Osteoblast (primary cell): ENCODE results near the gene RAD51B. TPM values are rescaled to one million over a fixed set of nuclear protein-coding genes. Genes with fewer than 3 reads are reported as not detected.

Experiments used
- DNase-seq: peaks from one replicate; pipeline ENCODE4 v3.0.0; 2011; ENCODE audit warnings: low spot score, mixed read lengths; ENCODE audit not compliant: insufficient read length; ENCODE audit errors: missing footprints
- H2AFZ ChIP-seq: 2 replicates; pipeline ENCODE4 v1.6.0; 2011; ENCODE audit warnings: mild to moderate bottlenecking, low read length
- H3K27ac ChIP-seq: 2 replicates; pipeline ENCODE4 v1.5.1; 2011; ENCODE audit warnings: mild to moderate bottlenecking, low read depth, low read length, moderate library complexity
- H3K27me3 ChIP-seq: 2 replicates; pipeline ENCODE4 v1.6.0; 2012; ENCODE audit warnings: mild to moderate bottlenecking, control low read depth, inconsistent platforms, low read length, moderate library complexity; ENCODE audit not compliant: insufficient read depth
- H3K36me3 ChIP-seq: 2 replicates; pipeline ENCODE4 v1.5.1; 2011; ENCODE audit warnings: mild to moderate bottlenecking, low read length, control low read depth, moderate library complexity; ENCODE audit not compliant: insufficient read depth
- H3K4me1 ChIP-seq: 2 replicates; pipeline ENCODE4 v1.5.1; 2011; ENCODE audit warnings: mild to moderate bottlenecking, low read length, control low read depth, moderate library complexity; ENCODE audit not compliant: insufficient read depth
- H3K4me2 ChIP-seq: 2 replicates; pipeline ENCODE4 v1.6.0; 2011; ENCODE audit warnings: mild to moderate bottlenecking, low read length; ENCODE audit not compliant: insufficient read depth
- H3K4me3 ChIP-seq: fragments of 200-600 bp; sonication (generic); 3 replicates; pipeline ENCODE4 v1.5.1; 2012; ENCODE audit warnings: mild to moderate bottlenecking, low read length, inconsistent platforms; ENCODE audit not compliant: insufficient read depth
- H3K79me2 ChIP-seq: 2 replicates; pipeline ENCODE4 v1.6.0; 2012; ENCODE audit warnings: mild to moderate bottlenecking, low read length, control low read depth, inconsistent platforms; ENCODE audit not compliant: insufficient read depth
- H3K9me3 ChIP-seq: 2 replicates; pipeline ENCODE4 v1.5.1; 2011; ENCODE audit warnings: low read depth, low read length, control low read depth
- H4K20me1 ChIP-seq: 2 replicates; pipeline ENCODE4 v1.6.0; 2012; ENCODE audit warnings: mild to moderate bottlenecking, low read length, control low read depth; ENCODE audit not compliant: insufficient read depth
- total RNA-seq: library from RNA; depleted of rRNA; stranded (reverse); fragments of >200 nt; gene quantifications from 2 replicates; pipeline ENCODE4 v1.2.3, GENCODE V29; 2012
- TF ChIP-seq, protein P1 (sequence below): IDR thresholded peaks from 2 replicates; pipeline ENCODE4 v1.5.1; 2011; ENCODE audit warnings: mild to moderate bottlenecking, low read depth, low read length, moderate library complexity; ENCODE audit errors: extremely low read depth

Gene RAD51B
- total RNA-seq, 1 donor, result 13.8 TPM

- Histone ChIP-seq H3K4me2 (no peak overlapping the region), H3K27me3 (no peaks in the 10 kb centered on the region), H4K20me1 (no peaks in the 10 kb centered on the region), H3K4me3 (no peak overlapping the region), H3K79me2 (no peaks in the 10 kb centered on the region), H3K27ac (no peak overlapping the region), H3K36me3 (no peaks in the 10 kb centered on the region), H2AFZ (no peak overlapping the region), H3K4me1 (peaks cover 4% of the 10 kb centered on the region), H3K9me3 (no peaks in the 10 kb centered on the region)
- no peak for DNase-seq
- TF ChIP-seq, protein P1, sequence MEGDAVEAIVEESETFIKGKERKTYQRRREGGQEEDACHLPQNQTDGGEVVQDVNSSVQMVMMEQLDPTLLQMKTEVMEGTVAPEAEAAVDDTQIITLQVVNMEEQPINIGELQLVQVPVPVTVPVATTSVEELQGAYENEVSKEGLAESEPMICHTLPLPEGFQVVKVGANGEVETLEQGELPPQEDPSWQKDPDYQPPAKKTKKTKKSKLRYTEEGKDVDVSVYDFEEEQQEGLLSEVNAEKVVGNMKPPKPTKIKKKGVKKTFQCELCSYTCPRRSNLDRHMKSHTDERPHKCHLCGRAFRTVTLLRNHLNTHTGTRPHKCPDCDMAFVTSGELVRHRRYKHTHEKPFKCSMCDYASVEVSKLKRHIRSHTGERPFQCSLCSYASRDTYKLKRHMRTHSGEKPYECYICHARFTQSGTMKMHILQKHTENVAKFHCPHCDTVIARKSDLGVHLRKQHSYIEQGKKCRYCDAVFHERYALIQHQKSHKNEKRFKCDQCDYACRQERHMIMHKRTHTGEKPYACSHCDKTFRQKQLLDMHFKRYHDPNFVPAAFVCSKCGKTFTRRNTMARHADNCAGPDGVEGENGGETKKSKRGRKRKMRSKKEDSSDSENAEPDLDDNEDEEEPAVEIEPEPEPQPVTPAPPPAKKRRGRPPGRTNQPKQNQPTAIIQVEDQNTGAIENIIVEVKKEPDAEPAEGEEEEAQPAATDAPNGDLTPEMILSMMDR, result no peak
Observed at GRCh38 chr14:68501171-68501570, 681.6 kb downstream of the RAD51B start.

GRCh38 chr14:68501614-68502052, 682.1 kb downstream of the RAD51B start:
- no peak overlapping the region for H3K4me2 ChIP-seq
- H3K27me3 ChIP-seq, result no peaks in the 10 kb centered on the region
- no peak overlapping the region for H2AFZ ChIP-seq
- no peak overlapping the region for H3K27ac ChIP-seq
- H3K4me3 ChIP-seq, result no peak overlapping the region
- no peaks in the 10 kb centered on the region for H3K9me3 ChIP-seq
- no peaks in the 10 kb centered on the region for H3K36me3 ChIP-seq
- TF ChIP-seq, protein P1, result no peak
- H3K4me1 ChIP-seq, result peaks cover 6% of the 10 kb centered on the region
- H3K79me2 ChIP-seq, result no peaks in the 10 kb centered on the region
- DNase-seq, result no peak
- H4K20me1 ChIP-seq, result no peaks in the 10 kb centered on the region

- Histone ChIP-seq H3K4me3 (no peak overlapping the region), H3K4me2 (no peak overlapping the region), H4K20me1 (no peaks in the 10 kb centered on the region), H3K27ac (no peak overlapping the region), H3K9me3 (no peaks in the 10 kb centered on the region), H3K4me1 (peaks cover 4% of the 10 kb centered on the region), H3K36me3 (no peaks in the 10 kb centered on the region), H3K79me2 (no peaks in the 10 kb centered on the region), H2AFZ (no peak overlapping the region), H3K27me3 (no peaks in the 10 kb centered on the region)
- no peak for DNase-seq
- TF ChIP-seq, protein P1, result no peak
Observed at GRCh38 chr14:68502230-68502629, 682.7 kb downstream of the RAD51B start.

- H4K20me1 ChIP-seq, result no peaks in the 10 kb centered on the region
- H3K4me2 ChIP-seq, result no peak overlapping the region
- DNase-seq, result no peak
- H3K27me3 ChIP-seq, result no peaks in the 10 kb centered on the region
- no peaks in the 10 kb centered on the region for H3K79me2 ChIP-seq
- H2AFZ ChIP-seq, result no peak overlapping the region
- H3K27ac ChIP-seq, result no peak overlapping the region
- H3K36me3 ChIP-seq, result no peaks in the 10 kb centered on the region
- no peak overlapping the region for H3K4me3 ChIP-seq
- H3K4me1 ChIP-seq, result peaks cover 3% of the 10 kb centered on the region
- TF ChIP-seq, protein P1, result no peak
- no peaks in the 10 kb centered on the region for H3K9me3 ChIP-seq
Observed at GRCh38 chr14:68503186-68503825, 683.7 kb downstream of the RAD51B start.
